ENCODE measurements around the gene ACOX1. TPM values are rescaled to one million over a fixed set of nuclear protein-coding genes. Genes with fewer than 3 reads are reported as not detected.

The ACOX1 gene
- total and polyA plus RNA-seq, 2 of the 13 experiments (the other 11 are each of a cell fraction or from before 2014, with no cell fraction given): 86.4 to 120 TPM

DNA sequence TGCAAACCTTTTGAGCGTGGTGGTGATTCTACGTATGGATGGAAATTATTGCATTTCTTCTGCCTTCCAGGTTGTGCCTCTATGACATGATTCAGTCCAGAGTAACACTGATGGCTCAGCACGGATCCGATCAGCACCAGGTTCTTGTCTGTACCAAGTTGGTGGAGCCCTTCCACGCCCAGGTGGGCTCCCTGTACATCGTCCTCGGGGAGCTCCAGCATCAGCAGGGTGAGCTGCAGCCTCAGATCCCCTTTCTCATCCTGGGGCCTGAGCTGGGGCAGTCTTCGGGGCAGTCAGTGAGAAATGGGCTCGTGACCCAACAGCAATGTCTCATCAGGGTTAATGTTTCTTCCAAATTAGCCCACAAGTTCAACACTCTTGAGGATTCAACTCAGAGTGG lies 12.4 kb upstream of the ACOX1 start:
- POLR2A ChIA-PET: no interaction called here
- Histone ChIP-seq H2AFZ (ENCODE audit: low read length) (no peak overlapping the region), H3K27me3 (ENCODE audit: control insufficient read depth in 1 of 2, insufficient read depth in 2 of 2, low read length in 2 of 2) (no peaks in the 10 kb centered on the region), H3K4me1 (ENCODE audit: insufficient read depth, low read length) (peaks cover 44% of the 10 kb centered on the region), H4K20me1 (ENCODE audit: insufficient read depth, low read length) (no peaks in the 10 kb centered on the region), H3K9me3 (ENCODE audit: low read length) (no peaks in the 10 kb centered on the region), H3K36me3 (replicated peaks in 1 of 2; ENCODE audit: control insufficient read depth in 1 of 2, insufficient read depth in 2 of 2, low read length in 2 of 2) (peaks cover 5 to 16% of the 10 kb centered on the region in 2 experiments), H3K9ac (ENCODE audit: insufficient read depth, low read depth, low read length) (no peak overlapping the region), H3K27ac (ENCODE audit: extremely low read length, insufficient read depth, low read length) (no peak overlapping the region), H3K79me2 (ENCODE audit: insufficient read depth, low read length) (no peaks in the 10 kb centered on the region), H3K4me2 (ENCODE audit: low read depth, low read length) (no peak overlapping the region), H3K4me3 (replicated peaks in 1 of 3; ENCODE audit: insufficient read depth in 1 of 3, low read depth in 2 of 3, low read length in 3 of 3) (no peak overlapping the region)
- intact Hi-C loops (cut with micrococcal nuclease; ENCODE audit: unreplicated experiment) (no loop called here), in situ Hi-C loops (cut with HindIII; ENCODE audit: extremely low pct_ligation_motif_present, low pct_unique_long_range_greater_than_20kb) (no loop called here)
- WGBS (ENCODE audit: low lambda C conversion rate): 100% methylated on average over 9 of the region's 9 CpGs
- BruUV-seq (replicated peaks): no TSS peak
- no peak for ATAC-seq
- CTCF ChIA-PET (ENCODE audit: low intra/inter-chr PET ratio, low total read pairs): no interaction called here
- TF ChIP-seq ZNF644 (CRISPR knock-in tag; IDR thresholded peaks at IDR 0.05; ENCODE audit: low read depth) (no peak), GTF2F1 (IDR thresholded peaks at IDR 0.05; ENCODE audit: low read length) (no peak), MTF2 (CRISPR knock-in tag; IDR thresholded peaks at IDR 0.05; ENCODE audit: borderline replicate concordance) (no peak), ZNF510 (CRISPR knock-in tag; IDR thresholded peaks at IDR 0.05; ENCODE audit: low read depth) (no peak), ZNF781 (CRISPR knock-in tag; IDR thresholded peaks at IDR 0.05; ENCODE audit: borderline replicate concordance, not compliant biosample characterization) (no peak), GATA4 (IDR thresholded peaks at IDR 0.05; ENCODE audit: borderline replicate concordance, low read depth) (no peak), PTBP1 (IDR thresholded peaks at IDR 0.05; ENCODE audit: low read depth, low read length, poor library complexity, severe bottlenecking) (no peak), CBX1 (IDR thresholded peaks at IDR 0.05; ENCODE audit: low read depth) (no peak), ZNF564 (CRISPR knock-in tag; IDR thresholded peaks at IDR 0.05) (no peak), ZNF652 (CRISPR knock-in tag; IDR thresholded peaks at IDR 0.05; ENCODE audit: borderline replicate concordance, low read depth) (no peak), FLYWCH1 (CRISPR knock-in tag; IDR thresholded peaks at IDR 0.05) (no peak), SNAI1 (CRISPR knock-in tag; IDR thresholded peaks at IDR 0.05; ENCODE audit: borderline replicate concordance) (no peak)
- TF ChIP-seq, protein P1, sequence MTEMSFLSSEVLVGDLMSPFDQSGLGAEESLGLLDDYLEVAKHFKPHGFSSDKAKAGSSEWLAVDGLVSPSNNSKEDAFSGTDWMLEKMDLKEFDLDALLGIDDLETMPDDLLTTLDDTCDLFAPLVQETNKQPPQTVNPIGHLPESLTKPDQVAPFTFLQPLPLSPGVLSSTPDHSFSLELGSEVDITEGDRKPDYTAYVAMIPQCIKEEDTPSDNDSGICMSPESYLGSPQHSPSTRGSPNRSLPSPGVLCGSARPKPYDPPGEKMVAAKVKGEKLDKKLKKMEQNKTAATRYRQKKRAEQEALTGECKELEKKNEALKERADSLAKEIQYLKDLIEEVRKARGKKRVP (CRISPR knock-in tag; IDR thresholded peaks at IDR 0.05): no peak
- TF ChIP-seq, protein P2, sequence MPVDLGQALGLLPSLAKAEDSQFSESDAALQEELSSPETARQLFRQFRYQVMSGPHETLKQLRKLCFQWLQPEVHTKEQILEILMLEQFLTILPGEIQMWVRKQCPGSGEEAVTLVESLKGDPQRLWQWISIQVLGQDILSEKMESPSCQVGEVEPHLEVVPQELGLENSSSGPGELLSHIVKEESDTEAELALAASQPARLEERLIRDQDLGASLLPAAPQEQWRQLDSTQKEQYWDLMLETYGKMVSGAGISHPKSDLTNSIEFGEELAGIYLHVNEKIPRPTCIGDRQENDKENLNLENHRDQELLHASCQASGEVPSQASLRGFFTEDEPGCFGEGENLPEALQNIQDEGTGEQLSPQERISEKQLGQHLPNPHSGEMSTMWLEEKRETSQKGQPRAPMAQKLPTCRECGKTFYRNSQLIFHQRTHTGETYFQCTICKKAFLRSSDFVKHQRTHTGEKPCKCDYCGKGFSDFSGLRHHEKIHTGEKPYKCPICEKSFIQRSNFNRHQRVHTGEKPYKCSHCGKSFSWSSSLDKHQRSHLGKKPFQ (CRISPR knock-in tag; IDR thresholded peaks at IDR 0.05; ENCODE audit: insufficient replicate concordance): no peak
- no peak for FAIRE-seq
- no peak for DNase-seq (ENCODE audit: low spot score)
